HG02981 (cell line): ENCODE measurements around the gene OR52E6.

Experiments used
- ATAC-seq: cut with Tn5 transposase; IDR thresholded peaks from one replicate; pipeline ENCODE4 v1.9.1; 2021; ENCODE audit warnings: mild to moderate bottlenecking, moderate library complexity; ENCODE audit not compliant: unreplicated experiment

Gene OR52E6

DNA sequence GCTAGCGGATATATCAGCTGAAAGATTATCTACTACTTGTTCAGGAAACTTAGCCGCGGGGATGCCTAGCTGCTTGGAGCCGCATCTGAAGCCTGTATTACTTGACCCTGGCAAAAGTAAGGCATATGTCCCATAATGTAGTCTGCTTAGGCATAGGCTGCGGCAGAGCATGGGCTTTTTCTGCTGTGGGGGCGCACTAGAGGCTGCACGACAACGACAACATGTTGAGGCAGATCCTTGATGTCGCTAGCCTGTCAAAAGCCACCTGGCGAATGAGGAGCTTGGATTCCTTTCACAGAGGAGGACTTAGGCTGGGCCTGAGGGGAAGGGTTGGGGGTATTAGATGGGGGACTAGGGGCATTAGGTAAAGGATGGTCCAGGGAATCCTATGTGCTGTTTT lies 34.1 kb downstream of the OR52E6 start:
- ATAC-seq, result no peak

DNA sequence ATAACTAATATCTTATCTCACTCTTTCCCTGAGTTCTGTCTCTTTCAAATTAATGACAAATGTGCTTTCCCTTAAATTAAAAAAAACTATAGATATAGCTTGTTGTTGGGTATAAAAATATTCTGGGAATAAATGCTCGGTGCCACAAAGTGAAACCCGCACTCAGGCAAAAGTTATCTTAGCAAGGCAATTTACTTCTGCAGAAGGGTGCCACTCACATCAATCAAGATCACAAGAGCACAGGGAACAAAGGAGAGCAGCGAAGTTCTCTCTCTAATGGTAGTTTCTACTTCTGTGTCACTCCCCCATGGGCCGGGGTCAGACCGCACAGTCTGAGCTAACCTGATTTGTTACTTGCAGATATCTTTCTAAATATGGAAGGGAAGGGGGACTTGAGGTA lies 37.7 kb downstream of the OR52E6 start:
- ATAC-seq, result no peak

DNA sequence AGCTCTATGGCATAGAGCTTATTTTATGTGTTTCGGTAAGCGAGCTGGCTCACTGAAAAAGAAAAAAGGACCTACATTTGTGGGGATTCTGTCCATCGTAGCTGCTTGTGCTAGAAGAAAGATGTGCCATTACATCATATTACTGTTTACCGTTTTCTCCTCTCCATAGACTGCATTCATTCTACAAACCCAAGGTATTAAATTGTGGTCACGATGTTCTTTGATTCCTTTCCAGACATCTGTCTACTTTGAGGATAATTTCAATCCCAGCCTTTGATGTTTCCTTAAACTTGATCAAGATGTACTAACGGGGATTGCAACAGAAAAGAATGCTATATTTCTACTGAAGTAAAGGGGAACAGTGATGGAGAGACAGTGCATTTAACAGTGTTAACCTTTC lies 45.2 kb downstream of the OR52E6 start:
- ATAC-seq, result no peak

DNA sequence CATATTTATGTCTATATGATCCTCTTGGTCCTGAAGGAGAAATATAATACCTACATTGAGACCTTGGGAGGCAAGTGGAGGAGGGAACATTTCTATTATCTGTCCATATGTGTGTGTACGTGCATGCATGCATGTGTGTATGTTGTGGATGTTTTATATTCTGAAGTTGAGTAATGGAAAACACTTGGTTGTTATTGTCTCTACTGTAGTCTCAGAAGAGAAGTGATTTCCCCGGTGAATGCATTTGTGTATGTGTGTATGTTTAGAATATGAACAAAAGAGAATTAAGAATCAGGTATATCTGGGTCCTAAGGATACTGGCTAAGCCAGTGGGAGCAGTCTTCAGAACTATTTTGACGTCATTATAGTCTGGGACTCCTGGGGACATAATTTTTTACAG lies 50.5 kb downstream of the OR52E6 start, which contains the start of gene OR52N1:
Gene OR52N1 (minus strand): TSS at position 101 of the 400 bp plus-strand sequence. CDS start 2,449 bp downstream, outside the sequence.
- ATAC-seq, result no peak
